ENCODE measurements around the gene TEX28.
"Not testable (repeated sequence)": the region's sequence is repeated elsewhere in the genome, so short reads cannot be mapped to it uniquely, and the experiment has no call there.

DNA sequence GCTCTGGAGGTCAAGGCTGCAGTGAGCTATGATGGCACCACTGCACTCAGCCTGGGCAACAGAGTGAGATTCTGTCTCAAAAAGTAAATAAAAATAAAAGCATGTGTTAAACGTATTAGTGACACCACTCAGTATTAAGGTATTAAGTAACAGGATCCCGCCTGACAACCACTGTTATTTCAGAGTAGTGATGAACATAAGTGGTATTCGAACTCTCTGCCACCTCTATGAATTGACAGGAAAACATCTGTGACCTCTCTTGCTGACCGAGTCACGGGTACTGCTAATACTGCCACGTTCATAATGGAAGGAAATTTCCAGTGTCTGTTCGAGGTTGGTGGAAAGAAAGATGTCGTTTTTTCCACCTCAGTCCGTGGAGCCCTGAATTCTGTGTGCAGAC is 68.2 kb downstream of the TEX28 start:
- not testable (repeated sequence) for TF ChIP-seq POLR2AphosphoS5 (IDR thresholded peaks at IDR 0.05)
- TF ChIP-seq, protein P1, sequence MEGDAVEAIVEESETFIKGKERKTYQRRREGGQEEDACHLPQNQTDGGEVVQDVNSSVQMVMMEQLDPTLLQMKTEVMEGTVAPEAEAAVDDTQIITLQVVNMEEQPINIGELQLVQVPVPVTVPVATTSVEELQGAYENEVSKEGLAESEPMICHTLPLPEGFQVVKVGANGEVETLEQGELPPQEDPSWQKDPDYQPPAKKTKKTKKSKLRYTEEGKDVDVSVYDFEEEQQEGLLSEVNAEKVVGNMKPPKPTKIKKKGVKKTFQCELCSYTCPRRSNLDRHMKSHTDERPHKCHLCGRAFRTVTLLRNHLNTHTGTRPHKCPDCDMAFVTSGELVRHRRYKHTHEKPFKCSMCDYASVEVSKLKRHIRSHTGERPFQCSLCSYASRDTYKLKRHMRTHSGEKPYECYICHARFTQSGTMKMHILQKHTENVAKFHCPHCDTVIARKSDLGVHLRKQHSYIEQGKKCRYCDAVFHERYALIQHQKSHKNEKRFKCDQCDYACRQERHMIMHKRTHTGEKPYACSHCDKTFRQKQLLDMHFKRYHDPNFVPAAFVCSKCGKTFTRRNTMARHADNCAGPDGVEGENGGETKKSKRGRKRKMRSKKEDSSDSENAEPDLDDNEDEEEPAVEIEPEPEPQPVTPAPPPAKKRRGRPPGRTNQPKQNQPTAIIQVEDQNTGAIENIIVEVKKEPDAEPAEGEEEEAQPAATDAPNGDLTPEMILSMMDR (IDR thresholded peaks at IDR 0.05): not testable (repeated sequence)

Measured in upper lobe of left lung (tissue), 4 donors.